HCT116 (cell line): ENCODE data around the gene PRKN. TPM values are rescaled to one million over a fixed set of nuclear protein-coding genes. Genes with fewer than 3 reads are reported as not detected.

Source experiments
- ATAC-seq: fragments of 200-7000 bp; cut with Tn5 transposase; 2 replicates; pipeline ENCODE4 v1.9.1; 2020; ENCODE audit warnings: mild to moderate bottlenecking, moderate library complexity
- BruUV-seq: library from RNA; stranded (reverse); fragments of 400-500 nt; replicated peaks from 2 replicates; lab custom pipeline; 2021; lab: Mats Ljungman, UMichigan
- CTCF ChIA-PET: fragments of 300-600 bp; sonication (Branson Sonifier 250); formaldehyde crosslinking; loops from one replicate; lab custom pipeline; 2021; ENCODE audit warnings: antibody characterized with exemption; lab: Charles Lee
- POLR2A ChIA-PET: fragments of 300-600, 350-600 bp; sonication (Branson Sonifier 250); formaldehyde crosslinking; loops from one replicate; lab custom pipeline; 2021; ENCODE audit warnings: antibody characterized with exemption; lab: Charles Lee
- RAD21 ChIA-PET, 2 experiments: fragments of 300-600 bp; sonication (Branson Sonifier 250); formaldehyde crosslinking; loops; one replicate each; lab custom pipeline; 2023; ENCODE audit warnings: low total read pairs in 2 of 2; ENCODE audit not compliant: uncharacterized antibody in 2 of 2, unreplicated experiment in 2 of 2, low non-redundant PET in 1 of 2; lab: Charles Lee
- DNase-seq: peaks from one replicate; pipeline ENCODE4 v3.0.0-alpha.2; 2010; ENCODE audit warnings: low read depth, low spot score
- H2AFZ ChIP-seq: fragments of 200-600 bp; shearing (Covaris generic), sonication (generic); 2 replicates; pipeline ENCODE4 v1.6.1; 2017; ENCODE audit warnings: low read depth, mixed run types, mixed read lengths, antibody characterized with exemption, low read length; ENCODE audit not compliant: poor library complexity, severe bottlenecking
- H3K27ac ChIP-seq: 2 replicates; pipeline ENCODE4 v1.5.1; 2012; ENCODE audit warnings: low read depth, low read length
- H3K27me3 ChIP-seq: fragments of 200-600 bp; sonication (generic); 2 replicates; pipeline ENCODE4 v1.6.1; 2016; ENCODE audit warnings: mixed run types, low read length, mixed read lengths; ENCODE audit not compliant: insufficient read depth
- H3K36me3 ChIP-seq, 2 experiments: fragments of 200-500 bp in 1 of 2; fragments of 200-600 bp in 1 of 2; sonication (Bioruptor generic) in 1 of 2; sonication (generic) in 1 of 2; 2 replicates each; pipeline versions ENCODE4 v1.5.1 to v1.6.1; 2014 to 2016; ENCODE audit warnings: low read length in 2 of 2, inconsistent platforms in 1 of 2, mixed read lengths in 1 of 2, mixed run types in 1 of 2; ENCODE audit not compliant: insufficient read depth in 2 of 2, control insufficient read depth in 1 of 2
- H3K4me1 ChIP-seq, 2 experiments: fragments of 200-600 bp in 1 of 2; sonication (generic) in 1 of 2; 2 replicates each; pipeline versions ENCODE4 v1.5.1 to v1.6.1; 2012 to 2017; ENCODE audit warnings: low read length in 2 of 2, inconsistent platforms in 1 of 2, mild to moderate bottlenecking in 1 of 2, mixed read lengths in 1 of 2, mixed run types in 1 of 2, moderate library complexity in 1 of 2; ENCODE audit not compliant: insufficient read depth in 2 of 2, control insufficient read depth in 1 of 2
- H3K4me2 ChIP-seq: fragments of 200-600 bp; sonication (generic); 2 replicates; pipeline ENCODE4 v1.6.1; 2017; ENCODE audit warnings: mixed run types, low read length, mixed read lengths
- H3K4me3 ChIP-seq, 2 experiments: fragments of 200-600 bp in 1 of 2; sonication (generic) in 1 of 2; replicated peaks in 1 of 2; 2 replicates each; pipeline ENCODE4 v1.5.1; 2011 to 2016; ENCODE audit warnings: low read length in 2 of 2, control low read depth in 1 of 2, low read depth in 1 of 2, mild to moderate bottlenecking in 1 of 2, mixed read lengths in 1 of 2, mixed run types in 1 of 2
- H3K79me2 ChIP-seq: fragments of 200-600 bp; sonication (generic); 2 replicates; pipeline ENCODE4 v1.6.1; 2017; ENCODE audit warnings: mild to moderate bottlenecking, mixed run types, low read length, moderate library complexity, mixed read lengths; ENCODE audit not compliant: insufficient read depth
- H3K9ac ChIP-seq: fragments of 200-600 bp; sonication (generic); 2 replicates; pipeline ENCODE4 v1.6.1; 2016; ENCODE audit warnings: low read length, mixed read lengths
- H3K9me2 ChIP-seq: fragments of 200-600 bp; sonication (generic), shearing (Covaris generic); 2 replicates; pipeline ENCODE4 v1.6.1; 2017; ENCODE audit warnings: mixed run types, mild to moderate bottlenecking, moderate library complexity; ENCODE audit not compliant: insufficient read depth
- H3K9me3 ChIP-seq, 2 experiments: fragments of 200-500 bp in 1 of 2; fragments of 200-600 bp in 1 of 2; sonication (Bioruptor generic) in 1 of 2; sonication (generic) in 1 of 2; 2 replicates each; pipeline ENCODE4 v1.6.1; 2014 to 2017; ENCODE audit warnings: low read length in 2 of 2, mixed read lengths in 2 of 2, inconsistent platforms in 1 of 2, low read depth in 1 of 2, mild to moderate bottlenecking in 1 of 2, mixed run types in 1 of 2, moderate library complexity in 1 of 2; ENCODE audit not compliant: control insufficient read depth in 1 of 2, insufficient read depth in 1 of 2
- H4K20me1 ChIP-seq: fragments of 200-600 bp; sonication (generic), shearing (Covaris generic); 2 replicates; pipeline ENCODE4 v1.6.1; 2017; ENCODE audit warnings: mixed run types, mild to moderate bottlenecking, moderate library complexity; ENCODE audit not compliant: insufficient read depth
- CTCF ChIP-seq, 3 experiments: fragments of 200-600 bp in 1 of 3; sonication (generic) in 1 of 3; IDR thresholded peaks in 2 of 3; conservative IDR thresholded peaks in 1 of 3; 2 replicates each; pipeline ENCODE4 v1.5.1; 2012 to 2017; ENCODE audit warnings: low read depth in 2 of 3, low read length in 2 of 3, antibody characterized with exemption in 1 of 3, borderline replicate concordance in 1 of 3, control low read depth in 1 of 3, mild to moderate bottlenecking in 1 of 3, mixed read lengths in 1 of 3, mixed run types in 1 of 3, moderate library complexity in 1 of 3; ENCODE audit not compliant: insufficient read depth in 1 of 3
- MAX ChIP-seq: IDR thresholded peaks from 2 replicates; pipeline ENCODE4 v1.6.1; 2012
- SRF ChIP-seq: IDR thresholded peaks from 2 replicates; pipeline ENCODE4 v1.6.1; 2012; ENCODE audit warnings: low read depth
- ZNF274 ChIP-seq: fragments of 200-500 bp; sonication (Bioruptor generic); IDR thresholded peaks from 2 replicates; pipeline ENCODE4 v1.6.1; 2014; ENCODE audit warnings: mild to moderate bottlenecking, low read depth, low read length, inconsistent platforms
- intact Hi-C: fragments of 100-400 bp; cut with micrococcal nuclease; formaldehyde crosslinking; loops from 2 replicates; pipeline ENCODE4 v1.10.0; 2022
- total RNA-seq: library from RNA; stranded (reverse); gene quantifications from one replicate; pipeline ENCODE4 v1.2.1, GENCODE V29; 2021; ENCODE audit not compliant: unreplicated experiment
- TF ChIP-seq, protein P1 (sequence below): IDR thresholded peaks from 2 replicates; pipeline ENCODE4 v1.6.1; 2011; ENCODE audit warnings: mild to moderate bottlenecking, low read length, moderate library complexity; ENCODE audit not compliant: insufficient replicate concordance; ENCODE audit errors: extremely low read depth

The PRKN gene
- total RNA-seq, 1 experiment from 2014 or later: 2.6 TPM

DNA sequence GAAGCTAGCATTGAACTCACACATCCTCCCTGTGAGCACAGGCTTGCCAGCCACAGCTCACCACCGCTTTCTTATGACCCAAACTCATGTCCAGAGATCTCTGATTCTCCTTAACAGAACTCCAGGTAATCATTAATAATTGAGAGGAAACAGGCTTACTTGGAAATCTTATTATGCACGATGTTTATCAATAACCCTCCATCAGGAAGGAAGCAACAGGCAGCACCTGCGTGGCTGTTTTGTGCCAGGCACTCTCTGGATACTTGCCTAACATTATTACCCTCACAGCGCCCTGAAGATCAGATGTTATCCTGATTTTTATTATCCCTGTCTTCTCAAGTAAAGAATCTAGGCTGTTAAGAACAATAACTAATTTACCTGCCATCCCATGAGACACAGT is 306.6 kb downstream of the PRKN start:
- H3K9me2 ChIP-seq: no peaks in the 10 kb centered on the region
- no TSS peak for BruUV-seq
- H3K27me3 ChIP-seq: no peaks in the 10 kb centered on the region
- H3K79me2 ChIP-seq: no peaks in the 10 kb centered on the region
- H3K36me3 ChIP-seq: no peaks in the 10 kb centered on the region
- TF ChIP-seq SRF (no peak), CTCF (IDR thresholded peaks at IDR 0.05 in 2 of 3, conservative IDR thresholded peaks at IDR 0.05 in 1 of 3; ENCODE audit: borderline replicate concordance in 1 of 3, insufficient read depth in 1 of 3, low read depth in 2 of 3, low read length in 2 of 3) (no peak), MAX (no peak), ZNF274 (no peak)
- TF ChIP-seq, all 23 proteins: peak for 0
- Histone ChIP-seq H3K4me1 (no peaks in the 10 kb centered on the region), H3K9me3 (no peaks in the 10 kb centered on the region), H2AFZ (no peak overlapping the region), H3K9ac (no peak overlapping the region), H4K20me1 (no peaks in the 10 kb centered on the region), H3K4me3 (no peak overlapping the region), H3K4me2 (no peak overlapping the region), H3K27ac (no peak overlapping the region)
- ChIA-PET POLR2A (no interaction called here), RAD21 (no interaction called here), CTCF (no interaction called here)
- intact Hi-C loops: no loop called here
- no peak for DNase-seq
- no peak for ATAC-seq

DNA sequence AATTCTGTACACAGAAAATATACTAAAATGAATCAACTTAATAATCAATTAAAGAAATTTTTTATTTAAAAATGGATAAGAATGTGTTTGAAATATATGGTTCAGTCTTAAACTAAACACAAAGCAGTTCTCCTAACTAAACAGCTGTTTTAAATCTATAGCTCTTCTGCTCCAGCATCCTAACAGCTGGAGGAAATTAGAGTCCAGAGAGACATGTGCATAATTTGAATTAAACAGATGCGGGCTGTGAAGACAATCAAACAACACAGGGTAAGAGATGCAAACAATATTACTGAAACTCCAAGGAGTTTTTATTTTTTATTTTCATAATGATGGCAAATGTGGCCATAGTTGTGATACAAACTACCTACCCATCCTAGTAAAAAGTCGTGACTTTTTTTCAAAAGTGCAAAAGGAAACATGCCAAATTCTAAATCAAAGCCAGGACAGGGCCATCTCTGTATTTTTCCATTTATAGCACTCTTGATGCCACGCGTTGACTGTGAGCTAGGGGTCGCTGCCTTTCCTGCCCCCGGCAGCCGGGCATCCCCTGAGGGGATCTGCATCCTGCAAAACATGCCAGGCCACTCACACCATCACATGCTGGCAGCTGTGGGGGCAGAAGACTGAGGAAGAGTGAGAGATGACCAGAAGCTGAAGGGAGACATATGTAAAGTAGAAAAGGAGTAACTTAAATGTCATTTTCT is 310.6 kb downstream of the PRKN start:
- Histone ChIP-seq H3K27me3 (no peaks in the 10 kb centered on the region), H3K4me3 (no peak overlapping the region), H3K4me2 (no peak overlapping the region), H4K20me1 (no peaks in the 10 kb centered on the region), H3K27ac (no peak overlapping the region), H3K36me3 (no peaks in the 10 kb centered on the region), H3K79me2 (no peaks in the 10 kb centered on the region), H3K4me1 (no peaks in the 10 kb centered on the region), H3K9me3 (no peaks in the 10 kb centered on the region), H3K9ac (no peak overlapping the region), H2AFZ (no peak overlapping the region), H3K9me2 (no peaks in the 10 kb centered on the region)
- RAD21 ChIA-PET: no interaction called here
- no peak for ATAC-seq
- DNase-seq: no peak
- no TSS peak for BruUV-seq
- intact Hi-C loops: no loop called here
- POLR2A ChIA-PET: no interaction called here
- CTCF ChIA-PET: no interaction called here
- TF ChIP-seq, protein P1, sequence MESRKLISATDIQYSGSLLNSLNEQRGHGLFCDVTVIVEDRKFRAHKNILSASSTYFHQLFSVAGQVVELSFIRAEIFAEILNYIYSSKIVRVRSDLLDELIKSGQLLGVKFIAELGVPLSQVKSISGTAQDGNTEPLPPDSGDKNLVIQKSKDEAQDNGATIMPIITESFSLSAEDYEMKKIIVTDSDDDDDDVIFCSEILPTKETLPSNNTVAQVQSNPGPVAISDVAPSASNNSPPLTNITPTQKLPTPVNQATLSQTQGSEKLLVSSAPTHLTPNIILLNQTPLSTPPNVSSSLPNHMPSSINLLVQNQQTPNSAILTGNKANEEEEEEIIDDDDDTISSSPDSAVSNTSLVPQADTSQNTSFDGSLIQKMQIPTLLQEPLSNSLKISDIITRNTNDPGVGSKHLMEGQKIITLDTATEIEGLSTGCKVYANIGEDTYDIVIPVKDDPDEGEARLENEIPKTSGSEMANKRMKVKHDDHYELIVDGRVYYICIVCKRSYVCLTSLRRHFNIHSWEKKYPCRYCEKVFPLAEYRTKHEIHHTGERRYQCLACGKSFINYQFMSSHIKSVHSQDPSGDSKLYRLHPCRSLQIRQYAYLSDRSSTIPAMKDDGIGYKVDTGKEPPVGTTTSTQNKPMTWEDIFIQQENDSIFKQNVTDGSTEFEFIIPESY: no peak
- peak in 2 of 3 experiments; percentile 8 to 23; a peak in 2 of 6 replicates for TF ChIP-seq CTCF (IDR thresholded peaks at IDR 0.05 in 2 of 3, conservative IDR thresholded peaks at IDR 0.05 in 1 of 3; ENCODE audit: borderline replicate concordance in 1 of 3, insufficient read depth in 1 of 3, low read depth in 2 of 3, low read length in 2 of 3)
